Peyer's patch (tissue), 4 donors: ENCODE results near the gene OR5B2. TPM values are rescaled to one million over a fixed set of nuclear protein-coding genes. Genes with fewer than 3 reads are reported as not detected.

Source experiments
- DNase-seq, 3 donors: peaks; one replicate each; pipeline ENCODE4 v3.0.0-alpha.2; 2017 to 2019
- H3K27ac ChIP-seq, 4 donors: fragments of 200-600 bp; sonication (generic); one replicate each; pipeline ENCODE4 v1.5.1; 2016 to 2019
- H3K27me3 ChIP-seq, 2 donors: fragments of 200-600 bp; sonication (generic); one replicate each; pipeline ENCODE4 v1.5.1; 2019
- H3K36me3 ChIP-seq, 3 donors: fragments of 200-600 bp; sonication (generic); one replicate each; pipeline ENCODE4 v1.5.1; 2016 to 2019
- H3K4me1 ChIP-seq, 4 donors: fragments of 200-600 bp; sonication (generic); one replicate each; pipeline ENCODE4 v1.5.1; 2016 to 2019
- H3K4me3 ChIP-seq, 4 donors: fragments of 200-600 bp; sonication (generic); 1 replicate in 3 of 4; 2 replicates in 1 of 4; pipeline ENCODE4 v1.5.1; 2016 to 2019; ENCODE audit warnings: mild to moderate bottlenecking in 1 of 4
- H3K9me3 ChIP-seq, 4 donors: fragments of 200-600 bp; sonication (generic); one replicate each; pipeline ENCODE4 v1.5.1; 2016 to 2019; ENCODE audit warnings: mild to moderate bottlenecking in 1 of 4
- POLR2A ChIP-seq, 2 donors: fragments of 450-650 bp; IDR thresholded peaks; one replicate each; pipeline ENCODE4 v1.5.1; 2017; ENCODE audit warnings: antibody characterized with exemption in 2 of 2, mild to moderate bottlenecking in 2 of 2, moderate library complexity in 2 of 2
- total RNA-seq, 4 donors: library from RNA; depleted of rRNA; stranded (reverse); fragments of >200 nt; gene quantifications; one replicate each; pipeline ENCODE4 v1.1.0, GENCODE V29; 2016
- TF ChIP-seq, protein P1 (sequence below), 6 experiments: fragments of 450-650 bp in 4 of 6; fragments of 200-600 bp in 2 of 6; sonication (generic) in 1 of 6; IDR thresholded peaks; one replicate each; pipeline ENCODE4 v1.5.1; 2017 to 2019; ENCODE audit warnings: antibody characterized with exemption in 6 of 6, mild to moderate bottlenecking in 3 of 6, moderate library complexity in 1 of 6

OR5B2 gene
- total RNA-seq, 4 donors from 2014 or later = not detected

DNA sequence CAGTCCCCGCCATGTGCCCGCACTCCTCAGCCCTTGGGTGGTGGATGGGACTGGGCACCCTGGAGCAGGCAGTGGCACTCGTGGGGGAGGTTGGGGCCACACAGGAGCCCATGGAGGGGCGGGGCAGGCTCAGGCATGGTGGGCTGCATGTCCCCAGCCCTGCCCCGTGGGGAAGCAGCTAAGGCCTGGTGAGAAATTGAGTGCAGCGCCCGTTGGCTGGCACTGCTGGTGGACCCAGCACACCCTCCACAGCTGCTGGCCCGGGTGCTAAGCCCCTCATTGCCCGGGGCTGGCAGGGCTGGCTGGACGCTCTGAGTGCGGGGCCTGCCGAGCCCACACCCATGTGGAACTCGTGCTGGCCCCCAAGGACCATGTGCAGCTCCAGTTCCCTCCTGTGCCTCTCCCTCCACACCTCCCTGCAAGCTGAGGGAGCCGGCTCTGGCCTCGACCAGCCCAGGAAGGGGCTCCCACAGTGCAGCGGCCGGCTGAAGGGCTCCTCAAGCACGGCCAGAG is 37.3 kb downstream of the OR5B2 start:
- TF ChIP-seq, protein P1, sequence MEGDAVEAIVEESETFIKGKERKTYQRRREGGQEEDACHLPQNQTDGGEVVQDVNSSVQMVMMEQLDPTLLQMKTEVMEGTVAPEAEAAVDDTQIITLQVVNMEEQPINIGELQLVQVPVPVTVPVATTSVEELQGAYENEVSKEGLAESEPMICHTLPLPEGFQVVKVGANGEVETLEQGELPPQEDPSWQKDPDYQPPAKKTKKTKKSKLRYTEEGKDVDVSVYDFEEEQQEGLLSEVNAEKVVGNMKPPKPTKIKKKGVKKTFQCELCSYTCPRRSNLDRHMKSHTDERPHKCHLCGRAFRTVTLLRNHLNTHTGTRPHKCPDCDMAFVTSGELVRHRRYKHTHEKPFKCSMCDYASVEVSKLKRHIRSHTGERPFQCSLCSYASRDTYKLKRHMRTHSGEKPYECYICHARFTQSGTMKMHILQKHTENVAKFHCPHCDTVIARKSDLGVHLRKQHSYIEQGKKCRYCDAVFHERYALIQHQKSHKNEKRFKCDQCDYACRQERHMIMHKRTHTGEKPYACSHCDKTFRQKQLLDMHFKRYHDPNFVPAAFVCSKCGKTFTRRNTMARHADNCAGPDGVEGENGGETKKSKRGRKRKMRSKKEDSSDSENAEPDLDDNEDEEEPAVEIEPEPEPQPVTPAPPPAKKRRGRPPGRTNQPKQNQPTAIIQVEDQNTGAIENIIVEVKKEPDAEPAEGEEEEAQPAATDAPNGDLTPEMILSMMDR (IDR thresholded peaks at IDR 0.05) = no peak
- no peak for TF ChIP-seq POLR2A (IDR thresholded peaks at IDR 0.05)
- Histone ChIP-seq H3K4me1 (no peaks in the 10 kb centered on the region), H3K27me3 (no peaks in the 10 kb centered on the region), H3K9me3 (no peaks in the 10 kb centered on the region), H3K36me3 (no peaks in the 10 kb centered on the region), H3K27ac (no peak overlapping the region), H3K4me3 (no peak overlapping the region)
- DNase-seq = no peak

Other genes starting within 250 kb of the OR5B2 start
- not detected for gene OR9Q2, start 239.1 kb downstream of the OR5B2 start, total RNA-seq
- gene OR1S2, start 224.0 kb downstream of the OR5B2 start, total RNA-seq = not detected
- not detected for gene OR1S1, start 215.4 kb downstream of the OR5B2 start, total RNA-seq
- not detected for gene OR10Q1, start 199.2 kb downstream of the OR5B2 start, total RNA-seq
- gene OR10W1, start 159.9 kb downstream of the OR5B2 start, total RNA-seq = not detected
- not detected for gene OR5B17, start 69.1 kb downstream of the OR5B2 start, total RNA-seq
- gene OR5B3, start 21.2 kb downstream of the OR5B2 start, total RNA-seq = not detected
- gene OR5B12, start 14.1 kb upstream of the OR5B2 start, total RNA-seq = not detected
- not detected for gene OR5B21, start 80.0 kb upstream of the OR5B2 start, total RNA-seq
- gene LPXN, start 147.7 kb upstream of the OR5B2 start, total RNA-seq = 10 to 100 TPM; 12.3 to 66.0 (median 18.2) TPM
- 10 to 100 TPM; 42.4 to 58.3 (median 45.9) TPM for gene ZFP91, start 150.9 kb upstream of the OR5B2 start, total RNA-seq
- gene CNTF, start 194.5 kb upstream of the OR5B2 start, total RNA-seq = 1 to 10 TPM in 3 of 4 donors, not detected in 1; 3.5 to 6.8 (median 5.3) TPM